DOHH2 (cell line): ENCODE data around the gene COL2A1.

Experiments used
- H3F3A ChIP-seq: fragments of 200-600 bp; sonication (generic), shearing (Covaris generic); 2 replicates; pipeline ENCODE4 v1.6.0; 2016; ENCODE audit warnings: antibody characterized with exemption, mild to moderate bottlenecking; ENCODE audit not compliant: control insufficient read depth, insufficient read depth
- H3K27ac ChIP-seq: fragments of 200-600 bp; sonication (generic); 2 replicates; pipeline ENCODE4 v1.5.1; 2014; ENCODE audit warnings: low read depth, mild to moderate bottlenecking, low read length, moderate library complexity
- H3K27me3 ChIP-seq: fragments of 200-600 bp; sonication (generic); 2 replicates; pipeline ENCODE4 v1.6.1; 2014; ENCODE audit warnings: mild to moderate bottlenecking, low read length, mixed read lengths; ENCODE audit not compliant: control insufficient read depth
- H3K36me3 ChIP-seq: fragments of 200-600 bp; sonication (generic); 2 replicates; pipeline ENCODE4 v1.6.1; 2014; ENCODE audit warnings: mild to moderate bottlenecking, low read length, moderate library complexity, mixed read lengths; ENCODE audit not compliant: control insufficient read depth
- H3K4me1 ChIP-seq: fragments of 200-600 bp; sonication (generic); 2 replicates; pipeline ENCODE4 v1.6.1; 2014; ENCODE audit warnings: mild to moderate bottlenecking, low read length, mixed read lengths; ENCODE audit not compliant: control insufficient read depth
- H3K4me2 ChIP-seq: fragments of 200-600 bp; sonication (generic); 2 replicates; pipeline ENCODE4 v1.6.0; 2014; ENCODE audit warnings: mild to moderate bottlenecking, low read length, moderate library complexity
- H3K4me3 ChIP-seq: fragments of 200-600 bp; sonication (generic); 2 replicates; pipeline ENCODE4 v1.5.1; 2014; ENCODE audit warnings: mild to moderate bottlenecking, low read length, mixed read lengths
- H3K79me2 ChIP-seq: fragments of 200-600 bp; sonication (generic); 2 replicates; pipeline ENCODE4 v1.6.1; 2014; ENCODE audit warnings: mild to moderate bottlenecking, low read length, mixed read lengths; ENCODE audit not compliant: control insufficient read depth
- H3K9me2 ChIP-seq: fragments of 200-600 bp; sonication (generic); replicated peaks from 2 replicates; pipeline ENCODE4 v1.6.1; 2014; ENCODE audit warnings: mild to moderate bottlenecking, low read length, mixed read lengths; ENCODE audit not compliant: control insufficient read depth
- H3K9me3 ChIP-seq: fragments of 200-600 bp; sonication (generic); 2 replicates; pipeline ENCODE4 v1.6.1; 2014; ENCODE audit warnings: antibody characterized with exemption, low read length, mixed read lengths; ENCODE audit not compliant: control insufficient read depth, insufficient read depth
- H4K20me1 ChIP-seq: fragments of 200-600 bp; sonication (generic); 2 replicates; pipeline ENCODE4 v1.6.0; 2014; ENCODE audit warnings: low read depth, mild to moderate bottlenecking, antibody characterized with exemption, low read length, moderate library complexity; ENCODE audit not compliant: control insufficient read depth, insufficient read depth
- CTCF ChIP-seq: fragments of 200-600 bp; sonication (generic); IDR thresholded peaks from one replicate; pipeline ENCODE4 v1.5.1; 2014; ENCODE audit warnings: antibody characterized with exemption, mild to moderate bottlenecking, low read depth, low read length; ENCODE audit not compliant: poor library complexity, severe bottlenecking
- EZH2phosphoT487 ChIP-seq: fragments of 200-600 bp; sonication (generic); IDR thresholded peaks from 2 replicates; pipeline ENCODE4 v1.6.1; 2017; ENCODE audit warnings: borderline replicate concordance, mild to moderate bottlenecking, antibody characterized with exemption, low read length, moderate library complexity, mixed read lengths

COL2A1 gene

GRCh38 chr12:48045061-48045846 is 41.0 kb upstream of the COL2A1 start:
- H3K9me3 ChIP-seq: no peaks in the 10 kb centered on the region
- no peaks in the 10 kb centered on the region for H3F3A ChIP-seq
- no peak for TF ChIP-seq EZH2phosphoT487
- no peak for TF ChIP-seq CTCF
- no peaks in the 10 kb centered on the region for H3K9me2 ChIP-seq
- no peak overlapping the region for H3K27ac ChIP-seq
- peaks cover 67% of the 10 kb centered on the region for H3K36me3 ChIP-seq
- no peak overlapping the region for H3K4me3 ChIP-seq
- H3K4me2 ChIP-seq: no peak overlapping the region
- no peaks in the 10 kb centered on the region for H3K79me2 ChIP-seq
- H3K4me1 ChIP-seq: no peaks in the 10 kb centered on the region
- H3K27me3 ChIP-seq: no peaks in the 10 kb centered on the region
- H4K20me1 ChIP-seq: no peaks in the 10 kb centered on the region

GRCh38 chr12:48044396-48044795 is 40.1 kb upstream of the COL2A1 start:
- no peak overlapping the region for H3K4me3 ChIP-seq
- no peaks in the 10 kb centered on the region for H4K20me1 ChIP-seq
- no peaks in the 10 kb centered on the region for H3K9me2 ChIP-seq
- peaks cover 60% of the 10 kb centered on the region for H3K36me3 ChIP-seq
- H3K4me2 ChIP-seq: no peak overlapping the region
- H3K9me3 ChIP-seq: no peaks in the 10 kb centered on the region
- H3K27ac ChIP-seq: no peak overlapping the region
- no peaks in the 10 kb centered on the region for H3K27me3 ChIP-seq
- no peaks in the 10 kb centered on the region for H3F3A ChIP-seq
- H3K4me1 ChIP-seq: peaks cover 5% of the 10 kb centered on the region; the same call in 1 of the 2 replicates
- no peak for TF ChIP-seq CTCF
- H3K79me2 ChIP-seq: no peaks in the 10 kb centered on the region

GRCh38 chr12:48043771-48044170 is 39.5 kb upstream of the COL2A1 start:
- no peaks in the 10 kb centered on the region for H3F3A ChIP-seq
- peaks cover 5% of the 10 kb centered on the region; the same call in 1 of the 2 replicates for H3K4me1 ChIP-seq
- H3K4me3 ChIP-seq: no peak overlapping the region
- H3K27me3 ChIP-seq: no peaks in the 10 kb centered on the region
- TF ChIP-seq CTCF: no peak
- no peak for TF ChIP-seq EZH2phosphoT487
- no peaks in the 10 kb centered on the region for H3K9me3 ChIP-seq
- no peaks in the 10 kb centered on the region for H4K20me1 ChIP-seq
- peaks cover 55% of the 10 kb centered on the region for H3K36me3 ChIP-seq
- H3K4me2 ChIP-seq: no peak overlapping the region
- H3K27ac ChIP-seq: no peak overlapping the region
- H3K9me2 ChIP-seq: no peaks in the 10 kb centered on the region
- H3K79me2 ChIP-seq: no peaks in the 10 kb centered on the region
